Activated CD8-positive, alpha-beta memory T cell treated with anti-CD3 and anti-CD28 coated beads for 48 hours (primary cell): Measurements from ENCODE around the gene SNRPA.

Experiments
- DNase-seq, 3 experiments: peaks; one replicate each; pipeline ENCODE4 v3.0.0-alpha.2; 2020; ENCODE audit warnings: low read depth in 2 of 3, low spot score in 2 of 3

Gene SNRPA

DNA sequence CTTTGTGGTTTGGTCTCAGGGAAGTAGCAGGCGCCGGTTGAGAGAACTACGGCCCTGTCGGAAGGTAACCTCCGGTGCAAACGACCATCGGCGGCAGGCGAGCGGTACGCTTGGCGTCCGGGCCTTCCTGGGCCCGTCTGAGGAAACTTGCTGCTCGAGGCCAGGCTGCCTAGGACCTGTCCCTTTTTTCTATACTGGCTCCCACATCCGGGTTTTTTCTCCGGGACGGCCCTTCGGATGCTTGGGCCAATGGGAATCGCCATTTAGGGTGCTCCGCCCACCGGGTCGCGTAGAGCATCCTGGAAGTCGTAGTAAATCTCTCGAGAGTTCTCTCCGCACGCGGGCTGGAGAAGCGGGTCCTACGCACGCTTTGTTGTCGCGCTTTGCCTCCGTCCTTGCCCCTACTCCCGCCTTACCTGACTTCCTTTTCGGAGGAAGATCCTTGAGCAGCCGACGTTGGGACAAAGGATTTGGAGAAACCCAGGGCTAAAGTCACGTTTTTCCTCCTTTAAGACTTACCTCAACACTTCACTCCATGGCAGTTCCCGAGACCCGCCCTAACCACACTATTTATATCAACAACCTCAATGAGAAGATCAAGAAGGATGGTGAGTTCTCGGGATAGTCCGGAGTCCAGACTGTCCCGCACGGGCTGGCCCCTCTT is at the start of gene SNRPA:
SNRPA (plus strand) TSS at position 330 of the 664 bp plus-strand sequence; CDS start at position 536, 206 bp downstream.
- DNase-seq: peak; percentile 88 to 94 (median 88)

DNA sequence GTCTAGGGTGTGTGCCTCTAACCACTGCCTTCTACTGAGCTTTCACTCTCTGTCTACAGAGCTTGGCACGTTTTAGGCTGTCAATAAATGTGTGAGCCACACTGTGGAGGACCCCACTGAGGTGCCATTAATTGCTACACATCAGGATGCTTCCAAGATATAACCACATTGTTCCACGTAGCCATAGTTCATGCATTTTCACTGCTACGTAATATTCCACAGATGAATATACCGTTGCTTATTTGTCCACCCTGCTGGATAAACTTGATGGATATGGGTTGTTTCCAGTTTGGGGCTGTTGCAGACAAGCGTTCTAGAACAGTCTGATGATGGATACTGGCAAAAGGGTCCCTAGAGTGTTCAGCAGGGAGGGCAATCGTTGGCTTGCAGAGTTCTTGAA is 49.2 kb upstream of the SNRPA start:
- no peak for DNase-seq

DNA sequence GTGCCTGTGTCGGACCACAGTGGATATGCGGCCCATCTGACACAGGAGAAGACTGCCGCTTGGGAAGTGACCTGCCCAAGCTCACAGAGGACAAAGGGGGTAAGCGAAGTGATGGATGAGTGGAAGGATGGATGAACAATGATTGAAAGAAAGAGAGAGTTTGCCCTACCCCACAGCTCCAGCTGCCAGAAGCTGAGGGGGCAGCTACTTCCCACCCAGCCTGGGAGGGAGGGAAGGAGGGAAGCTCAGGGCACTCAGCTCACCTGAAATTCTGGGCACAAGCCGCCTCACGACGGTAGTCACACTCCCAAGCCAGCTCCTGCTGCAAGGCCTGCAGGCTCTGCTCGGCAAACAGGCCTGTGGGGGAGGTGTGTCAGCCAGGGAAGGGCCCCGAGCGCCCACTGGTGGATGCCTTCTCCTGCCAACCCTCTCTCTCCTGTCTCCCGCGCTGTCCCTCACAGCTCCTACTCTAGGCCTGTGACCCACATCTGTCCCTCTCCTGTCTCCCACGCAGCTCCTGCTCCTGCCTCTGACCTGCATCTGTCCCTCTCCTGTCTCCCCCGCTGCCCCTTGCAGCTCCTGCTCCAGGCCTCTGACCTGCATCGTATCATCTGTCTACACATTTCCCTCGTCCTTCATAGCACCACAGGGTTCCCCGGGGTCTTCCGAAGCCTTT is 48.5 kb upstream of the SNRPA start:
- no peak for DNase-seq

DNA sequence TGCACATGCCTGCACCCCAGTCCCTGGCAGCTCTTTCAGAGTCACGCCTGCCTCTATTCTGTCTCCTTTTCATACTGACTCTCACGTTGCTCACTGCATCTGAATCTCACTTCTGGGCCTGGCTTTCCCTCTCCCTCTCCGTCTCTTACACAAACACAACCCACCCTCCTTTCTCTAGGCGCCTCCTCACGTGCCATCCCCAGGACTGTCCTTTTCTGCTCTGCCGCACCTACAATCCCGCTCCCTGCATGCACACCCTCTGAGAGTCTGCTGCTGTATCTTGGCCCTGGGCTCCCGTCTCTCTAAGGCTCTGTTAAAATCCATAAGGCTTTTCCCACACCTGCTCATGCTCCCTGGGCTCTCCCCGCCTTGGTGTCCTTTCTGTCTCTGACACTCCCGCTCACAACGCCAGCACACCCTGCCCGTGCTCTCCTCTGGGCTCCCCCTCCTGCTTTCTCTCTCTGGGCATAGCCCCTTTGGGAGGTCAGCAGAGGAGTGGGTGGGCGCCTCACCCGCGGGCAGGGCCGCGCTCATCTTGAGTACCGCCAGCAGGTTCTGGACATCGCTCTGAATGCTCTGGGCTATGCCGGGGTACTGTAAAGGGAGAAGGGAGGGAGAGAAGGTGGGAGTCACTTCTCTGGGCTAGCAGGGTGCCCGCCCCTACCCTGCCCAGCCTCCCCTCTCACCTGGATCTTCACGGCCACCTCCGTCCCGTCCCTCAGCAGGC is 47.8 kb upstream of the SNRPA start:
- DNase-seq: no peak

DNA sequence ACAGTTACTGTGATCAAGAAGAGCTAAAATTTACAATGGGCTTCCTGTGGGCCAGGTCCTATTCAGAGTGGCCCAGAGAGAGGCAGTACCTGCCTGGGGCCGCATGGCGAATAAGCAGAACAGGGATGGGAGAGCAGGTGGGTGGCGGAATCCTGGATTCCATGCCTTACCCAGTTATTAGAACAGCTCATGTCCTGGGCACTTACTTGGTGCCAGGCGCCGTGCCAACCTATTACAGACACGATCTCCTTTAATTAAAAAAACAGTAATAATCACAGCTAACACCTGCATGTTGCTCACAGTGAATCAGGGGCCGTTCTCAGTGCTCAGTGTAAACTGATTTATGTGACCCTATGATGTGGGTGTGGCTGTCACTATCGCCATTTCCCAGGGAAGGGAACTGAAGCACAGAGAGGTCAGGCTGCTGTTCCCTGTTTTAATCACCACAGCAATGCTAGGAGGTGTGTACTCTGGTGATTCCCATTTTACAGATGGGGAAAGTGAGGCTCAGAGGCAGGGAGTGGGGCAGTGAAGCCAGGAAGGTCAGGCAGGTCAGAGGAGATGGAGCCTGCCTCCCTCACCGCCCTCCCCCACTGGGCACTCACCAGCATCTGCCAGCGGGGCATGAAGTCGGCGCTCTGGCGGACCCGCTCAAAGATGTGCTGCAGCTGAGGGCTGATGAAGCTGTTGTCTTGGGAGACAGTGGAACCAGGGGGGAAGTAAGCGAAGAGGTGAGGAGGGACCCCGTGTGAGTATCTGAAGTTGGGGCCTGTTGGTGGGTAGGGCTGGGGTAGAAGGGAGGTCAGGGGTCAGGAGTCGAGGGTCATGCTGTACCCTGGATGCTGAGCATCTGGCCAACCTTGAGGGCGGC is 46.3 kb upstream of the SNRPA start:
- DNase-seq: no peak

DNA sequence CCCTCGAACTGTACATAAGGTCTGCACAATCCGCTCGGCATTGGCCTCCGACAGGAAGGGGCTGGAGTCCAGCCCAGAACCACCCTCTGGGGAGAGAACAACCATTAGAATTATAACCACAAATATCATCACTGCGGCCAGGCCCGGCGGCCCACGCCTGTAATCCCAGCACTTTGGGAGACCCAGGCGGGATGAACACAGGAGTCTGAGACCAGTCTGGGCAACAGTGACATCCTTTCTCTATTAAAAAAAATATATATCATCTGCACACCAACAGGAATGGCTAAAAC is 45.7 kb upstream of the SNRPA start:
- no peak for DNase-seq

DNA sequence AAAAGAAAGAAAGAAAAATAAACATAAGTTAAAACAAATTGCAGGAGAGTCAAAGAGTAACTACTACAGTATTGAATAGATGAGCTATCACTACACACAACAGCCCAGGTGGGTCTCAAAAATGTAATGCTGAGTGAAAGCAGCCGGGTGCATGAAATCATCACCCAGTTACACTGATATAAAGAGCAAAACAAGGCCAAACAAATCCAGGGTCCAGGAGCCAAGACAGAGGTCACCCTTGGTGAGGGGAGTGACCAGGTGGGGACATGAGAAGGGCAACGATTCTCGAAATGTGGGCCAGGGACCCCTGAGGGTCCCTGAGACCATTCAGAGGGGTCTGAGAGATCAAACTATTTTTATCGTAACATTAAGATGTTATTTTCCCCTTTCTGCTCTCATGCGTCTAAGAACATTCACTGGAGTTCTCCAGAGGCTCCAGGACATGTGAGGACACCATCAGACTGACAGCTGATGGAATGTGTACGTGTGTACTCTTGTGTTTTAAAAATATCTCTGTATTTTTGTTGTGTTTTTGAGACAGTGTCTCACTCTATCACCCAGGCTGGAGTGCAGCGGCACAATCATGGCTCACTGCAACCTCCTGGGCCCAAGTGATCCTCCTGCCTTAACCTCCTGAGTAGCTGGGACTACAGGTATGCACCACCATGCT is 44.9 kb upstream of the SNRPA start:
- no peak for DNase-seq

DNA sequence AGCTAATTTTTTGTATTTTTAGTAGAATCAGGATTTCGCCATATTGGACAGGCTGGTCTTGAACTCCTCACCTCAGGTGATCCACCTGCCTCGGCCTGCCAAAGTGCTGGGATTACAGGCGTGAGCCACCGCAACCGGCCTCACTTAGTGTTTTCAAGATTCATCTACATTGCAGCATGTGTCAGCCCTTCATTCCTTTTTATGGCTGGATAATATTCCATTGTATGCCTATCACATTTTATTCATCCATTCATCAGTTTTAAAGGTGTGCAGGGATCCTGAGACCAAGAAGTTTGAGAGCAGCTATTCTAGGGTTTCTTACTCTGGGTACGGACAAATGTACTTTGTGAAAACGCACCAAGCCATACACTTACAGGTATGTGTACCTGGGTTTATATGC is 43.4 kb upstream of the SNRPA start:
- no peak for DNase-seq

DNA sequence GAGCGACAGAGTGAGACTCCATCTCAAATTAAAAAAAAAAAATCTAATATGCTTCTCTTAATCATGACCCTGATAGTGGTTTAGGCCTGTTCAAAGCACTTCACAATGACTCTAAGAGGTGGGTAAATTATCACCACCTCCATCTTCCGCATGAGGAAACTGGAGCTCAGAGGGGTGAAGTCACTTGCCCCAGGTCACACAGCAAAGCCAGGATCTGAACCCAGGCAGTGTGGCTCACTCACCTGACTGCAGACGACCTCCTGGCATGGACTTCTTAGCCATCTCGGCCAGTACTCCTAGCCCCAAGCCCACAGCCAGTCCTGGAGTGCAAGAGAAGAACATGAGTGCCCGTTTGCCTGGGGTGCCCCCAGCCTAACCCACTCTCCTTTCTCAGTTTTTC is 41.2 kb upstream of the SNRPA start:
- no peak for DNase-seq

DNA sequence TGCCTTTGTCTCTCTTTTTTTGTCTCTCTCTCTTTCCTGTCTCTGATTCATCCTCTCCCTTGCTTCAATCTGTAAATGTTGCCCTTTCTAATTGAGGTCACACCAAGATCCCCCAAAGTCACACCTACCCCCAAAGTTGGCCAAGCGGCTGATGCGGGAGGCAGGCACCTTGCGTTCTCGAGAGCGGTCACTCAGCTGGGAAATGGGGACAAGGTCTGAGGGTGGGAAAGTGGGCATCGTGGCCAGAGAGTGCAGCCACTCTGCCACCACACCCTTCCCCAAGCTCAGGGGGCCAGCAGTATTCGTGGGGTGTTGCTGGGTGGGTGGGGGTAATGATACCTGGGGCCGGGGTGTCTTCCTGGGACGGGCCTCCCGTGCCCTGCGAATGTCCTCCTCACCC is 37.1 kb upstream of the SNRPA start:
- no peak for DNase-seq

DNA sequence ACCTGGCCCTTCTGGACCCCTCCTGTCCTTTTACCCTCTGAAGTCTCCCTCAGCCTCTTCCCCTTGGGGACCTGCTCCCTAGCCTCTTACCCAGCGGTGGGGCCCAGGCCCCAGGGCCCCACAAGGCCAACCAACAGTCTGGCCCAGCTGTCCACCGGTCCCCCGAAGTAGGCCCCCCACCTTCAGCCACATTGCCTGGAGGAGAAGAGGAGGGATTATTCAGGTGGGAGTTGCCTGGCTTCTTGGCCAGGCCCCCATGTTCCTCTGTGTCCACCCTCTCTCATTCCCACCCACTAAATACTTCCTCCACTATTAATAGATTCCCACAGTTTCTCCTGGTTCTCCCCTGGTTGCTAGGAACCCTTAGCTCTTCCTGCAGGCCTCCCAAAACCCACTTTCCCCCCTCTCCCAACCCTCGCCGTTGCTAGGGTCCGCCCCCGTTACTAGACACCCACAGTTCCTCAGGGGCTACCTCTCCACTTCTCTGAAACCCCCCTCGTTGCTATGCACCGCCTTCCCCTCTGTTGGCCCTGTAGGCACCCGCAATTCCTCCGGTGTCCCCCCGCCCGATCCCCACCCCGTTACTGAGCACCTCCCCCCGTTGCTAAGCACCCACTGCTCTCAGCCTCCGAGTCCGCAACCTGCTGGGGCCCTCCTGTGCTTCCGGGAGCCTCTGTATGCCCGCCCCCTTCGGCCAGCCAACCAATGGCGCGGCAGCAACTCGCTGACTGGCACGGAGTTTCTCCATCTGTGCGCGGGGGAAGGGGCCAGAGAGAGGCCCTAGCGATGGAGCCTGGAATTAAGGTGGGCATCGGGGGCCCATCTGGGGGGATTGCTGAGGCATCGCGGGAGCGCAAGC is 36.3 kb upstream of the SNRPA start:
- DNase-seq: peak; percentile 76 to 82 (median 80)

DNA sequence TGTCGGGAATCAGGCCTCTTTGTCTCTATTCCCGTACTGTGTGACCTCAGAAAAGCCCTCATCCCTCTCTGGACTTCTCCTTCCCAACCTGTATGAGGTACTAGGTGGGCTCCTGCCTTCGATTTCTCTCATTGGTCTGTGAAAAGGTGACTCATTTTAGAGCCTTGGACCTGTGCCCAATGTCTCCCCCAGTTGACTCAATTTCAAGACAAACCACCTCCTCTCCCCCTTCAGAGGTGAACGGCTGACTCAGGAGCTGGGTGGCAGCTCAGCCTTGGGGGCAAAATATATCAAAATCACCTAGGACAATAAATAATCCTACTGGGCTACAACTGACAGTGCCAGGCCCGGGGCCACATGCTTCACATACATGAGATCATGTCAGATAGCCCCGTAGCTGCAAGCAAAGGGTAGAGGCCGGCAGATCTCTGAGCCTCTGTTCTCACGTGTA is 34.9 kb upstream of the SNRPA start:
- peak; percentile 39 to 51 (median 41) for DNase-seq

DNA sequence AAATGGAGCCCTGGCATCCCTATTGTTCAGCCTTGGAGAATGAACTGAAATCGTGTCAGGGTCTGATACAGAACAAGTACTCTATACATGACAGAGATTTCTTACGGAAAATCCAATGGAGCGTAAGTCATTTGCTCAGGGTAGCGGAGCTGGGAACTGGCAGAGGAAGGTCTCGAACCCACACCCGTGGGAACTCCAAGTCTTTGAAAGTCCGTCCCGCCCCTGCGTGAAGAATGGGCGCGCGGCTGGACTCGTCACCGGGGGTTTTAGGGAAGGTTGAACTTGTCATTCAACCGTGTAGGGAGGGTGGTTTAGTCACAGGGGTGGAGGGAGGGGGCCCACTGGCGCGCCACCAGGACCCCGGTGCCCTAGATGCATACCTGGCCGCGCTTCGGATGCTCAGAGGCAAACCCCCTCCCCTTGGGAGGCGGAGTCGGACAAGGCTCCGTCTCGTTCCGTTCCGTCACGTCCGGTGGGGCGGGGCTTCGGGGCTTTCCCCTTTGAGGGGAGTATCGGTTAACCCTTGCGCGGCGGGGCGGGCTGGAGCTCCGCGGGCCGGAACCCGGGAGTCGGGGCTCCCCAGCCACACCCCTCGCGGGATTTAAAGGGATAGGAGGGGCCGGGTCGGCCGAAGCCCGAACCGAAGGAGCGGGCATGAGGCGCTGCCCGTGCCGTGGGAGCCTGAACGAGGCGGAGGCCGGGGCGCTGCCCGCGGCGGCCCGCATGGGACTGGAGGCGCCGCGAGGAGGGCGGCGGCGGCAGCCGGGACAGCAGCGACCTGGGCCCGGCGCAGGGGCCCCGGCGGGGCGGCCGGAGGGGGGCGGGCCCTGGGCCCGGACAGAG is 34.3 kb upstream of the SNRPA start, which contains the start of the genes COQ8B and ITPKC:
COQ8B (minus strand) TSS at position 405 of the 843 bp plus-strand sequence. CDS start 2,254 bp downstream, outside the sequence.
ITPKC (plus strand) TSS at position 631 of the 843 bp plus-strand sequence; CDS start at position 655, 24 bp downstream.
- peak; percentile 98 to 100 (median 99) for DNase-seq

DNA sequence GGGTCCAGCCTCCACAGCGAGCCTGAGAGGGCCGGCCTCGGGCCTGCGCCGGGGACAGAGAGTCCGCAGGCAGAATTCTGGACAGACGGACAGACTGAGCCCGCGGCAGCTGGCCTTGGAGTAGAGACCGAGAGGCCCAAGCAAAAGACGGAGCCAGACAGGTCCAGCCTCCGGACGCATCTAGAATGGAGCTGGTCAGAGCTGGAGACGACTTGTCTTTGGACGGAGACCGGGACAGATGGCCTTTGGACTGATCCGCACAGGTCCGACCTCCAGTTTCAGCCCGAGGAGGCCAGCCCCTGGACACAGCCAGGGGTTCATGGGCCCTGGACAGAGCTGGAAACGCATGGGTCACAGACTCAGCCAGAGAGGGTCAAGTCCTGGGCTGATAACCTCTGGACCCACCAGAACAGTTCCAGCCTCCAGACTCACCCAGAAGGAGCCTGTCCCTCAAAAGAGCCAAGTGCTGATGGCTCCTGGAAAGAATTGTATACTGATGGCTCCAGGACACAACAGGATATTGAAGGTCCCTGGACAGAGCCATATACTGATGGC is 33.6 kb upstream of the SNRPA start:
- DNase-seq: no peak

DNA sequence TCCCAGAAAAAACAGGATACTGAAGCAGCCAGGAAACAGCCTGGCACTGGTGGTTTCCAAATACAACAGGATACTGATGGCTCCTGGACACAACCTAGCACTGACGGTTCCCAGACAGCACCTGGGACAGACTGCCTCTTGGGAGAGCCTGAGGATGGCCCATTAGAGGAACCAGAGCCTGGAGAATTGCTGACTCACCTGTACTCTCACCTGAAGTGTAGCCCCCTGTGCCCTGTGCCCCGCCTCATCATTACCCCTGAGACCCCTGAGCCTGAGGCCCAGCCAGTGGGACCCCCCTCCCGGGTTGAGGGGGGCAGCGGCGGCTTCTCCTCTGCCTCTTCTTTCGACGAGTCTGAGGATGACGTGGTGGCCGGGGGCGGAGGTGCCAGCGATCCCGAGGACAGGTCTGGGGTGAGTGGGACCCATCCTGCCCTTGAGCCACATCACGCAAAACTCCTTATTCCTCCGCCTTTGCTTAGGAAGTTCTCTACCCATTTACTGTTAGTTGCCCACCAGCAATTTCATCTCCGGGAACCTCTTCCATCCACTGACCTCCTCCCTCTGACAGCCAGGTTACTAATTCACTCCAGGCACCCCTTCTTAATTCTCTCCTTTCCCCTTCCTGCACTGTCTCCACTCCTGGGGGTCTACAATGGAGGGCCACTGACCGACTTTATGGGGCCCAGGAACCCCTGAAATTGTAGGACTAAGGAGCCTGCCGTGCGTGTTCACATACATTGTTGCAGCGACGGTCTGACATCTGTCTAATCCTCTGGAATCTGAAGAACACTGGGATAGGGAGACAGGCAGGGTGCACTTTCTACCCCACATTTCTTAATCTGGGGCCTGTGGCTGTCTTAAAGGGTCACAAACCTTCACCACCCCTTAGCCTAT is 32.9 kb upstream of the SNRPA start:
- DNase-seq: no peak

DNA sequence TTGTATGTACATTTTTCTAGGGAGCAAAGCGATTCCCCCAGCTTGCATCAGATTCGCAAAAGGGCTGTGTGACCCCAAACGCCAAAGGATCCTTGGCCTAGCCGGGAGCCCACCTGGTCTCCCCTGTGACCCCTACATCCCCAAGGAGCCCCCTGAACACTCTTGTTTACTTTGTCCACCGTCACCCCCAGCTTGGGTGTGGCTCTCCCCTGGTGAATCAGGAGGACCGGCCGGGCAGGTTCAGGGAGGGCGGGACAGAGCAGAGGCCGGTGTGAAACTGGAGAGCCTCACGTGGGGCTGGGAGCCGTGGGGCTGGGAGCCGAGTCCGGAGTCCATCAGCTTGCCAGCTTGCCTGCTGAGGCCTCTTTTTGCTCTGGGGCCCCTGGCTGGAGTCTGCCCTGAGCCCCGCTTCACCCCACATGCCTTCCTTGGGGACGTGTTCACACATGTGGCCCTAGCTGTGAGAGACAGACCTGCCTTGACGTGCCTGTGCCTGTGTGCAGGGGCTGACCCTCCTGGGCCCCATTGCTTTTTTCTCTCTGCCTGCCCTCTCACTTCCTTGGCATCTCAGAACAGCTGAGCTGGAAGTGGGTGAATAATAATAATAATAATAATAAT is 32.1 kb upstream of the SNRPA start:
- DNase-seq: no peak

DNA sequence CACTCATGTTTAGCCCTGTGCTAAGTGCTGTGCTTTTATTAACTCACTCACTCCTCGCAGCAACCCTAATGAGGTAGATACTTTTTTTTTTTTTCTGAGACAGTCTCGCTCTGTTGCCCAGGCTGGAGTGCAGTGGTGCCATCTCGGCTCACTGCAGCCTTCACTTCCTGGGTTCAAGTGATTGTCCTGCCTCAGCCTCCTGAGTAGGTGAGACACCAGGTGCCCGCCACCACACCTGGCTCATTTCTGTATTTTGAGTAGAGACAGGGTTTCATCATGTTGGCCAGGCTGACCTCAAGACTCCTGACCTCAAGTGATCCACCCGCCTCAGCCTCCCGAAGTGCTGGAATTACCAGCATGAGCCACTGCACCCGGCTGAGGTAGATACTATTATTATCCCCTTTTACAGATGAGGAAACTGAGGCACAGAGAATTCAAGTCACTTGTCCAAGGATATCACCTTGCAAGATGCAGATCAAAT is 31.5 kb upstream of the SNRPA start:
- no peak for DNase-seq
